ENCODE data around the gene SLC25A34. TPM values are rescaled to one million over a fixed set of nuclear protein-coding genes. Genes with fewer than 3 reads are reported as not detected.

Gene SLC25A34
- polyA plus RNA-seq, 1 of the 3 experiments (the other 2 are of a cell fraction) = 1.4 TPM

GRCh38 chr1:15720861-15721260, 15.2 kb upstream of the SLC25A34 start:
- H3K79me2 ChIP-seq (ENCODE audit: insufficient read depth) = no peaks in the 10 kb centered on the region
- no peak overlapping the region for H2AFZ ChIP-seq (ENCODE audit: low read depth)
- POLR2A ChIA-PET = no interaction called here
- no peaks in the 10 kb centered on the region for H3K9me3 ChIP-seq
- H3K4me3 ChIP-seq (ENCODE audit: low read depth in 2 of 2, low read length in 1 of 2) = no peak overlapping the region
- no peaks in the 10 kb centered on the region for H4K20me1 ChIP-seq (ENCODE audit: insufficient read depth)
- H3F3A ChIP-seq (replicated peaks; ENCODE audit: insufficient read depth) = no peaks in the 10 kb centered on the region
- H3K27ac ChIP-seq (ENCODE audit: low read depth in 2 of 2, low read length in 1 of 2) = no peak overlapping the region
- DNase-seq = no peak
- 86% methylated on average over 2 of the region's 3 CpGs for WGBS (ENCODE audit: low lambda C conversion rate)
- no peak overlapping the region for H3K4me2 ChIP-seq
- no peaks in the 10 kb centered on the region for H3K9me2 ChIP-seq
- TF ChIP-seq, protein P1, sequence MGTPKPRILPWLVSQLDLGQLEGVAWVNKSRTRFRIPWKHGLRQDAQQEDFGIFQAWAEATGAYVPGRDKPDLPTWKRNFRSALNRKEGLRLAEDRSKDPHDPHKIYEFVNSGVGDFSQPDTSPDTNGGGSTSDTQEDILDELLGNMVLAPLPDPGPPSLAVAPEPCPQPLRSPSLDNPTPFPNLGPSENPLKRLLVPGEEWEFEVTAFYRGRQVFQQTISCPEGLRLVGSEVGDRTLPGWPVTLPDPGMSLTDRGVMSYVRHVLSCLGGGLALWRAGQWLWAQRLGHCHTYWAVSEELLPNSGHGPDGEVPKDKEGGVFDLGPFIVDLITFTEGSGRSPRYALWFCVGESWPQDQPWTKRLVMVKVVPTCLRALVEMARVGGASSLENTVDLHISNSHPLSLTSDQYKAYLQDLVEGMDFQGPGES (IDR thresholded peaks at IDR 0.05; ENCODE audit: low read depth, low read length) = no peak
- no peak for TF ChIP-seq RCOR1 (IDR thresholded peaks at IDR 0.05; ENCODE audit: low read length)
- TF ChIP-seq TCF12 (IDR thresholded peaks at IDR 0.05) = no peak
- no peak for TF ChIP-seq RFX5 (IDR thresholded peaks at IDR 0.05; ENCODE audit: low read length)
- TF ChIP-seq CHD2 (IDR thresholded peaks at IDR 0.05; ENCODE audit: low read length, partially characterized antibody) = no peak
- no peaks in the 10 kb centered on the region for H3K4me1 ChIP-seq (ENCODE audit: control insufficient read depth in 1 of 2, insufficient read depth in 2 of 2, low read depth in 1 of 2, low read length in 1 of 2)
- no peak overlapping the region for H3K9ac ChIP-seq
- CTCF ChIA-PET = interaction anchor here (1.0 to 1.3 kb wide), 2 partner anchors 21 to 417 kb away, joined by 3 read pairs; no protein-coding TSS in a partner anchor
- no peaks in the 10 kb centered on the region for H3K27me3 ChIP-seq (ENCODE audit: insufficient read depth)
- peaks cover 4 to 60% of the 10 kb centered on the region in 2 experiments for H3K36me3 ChIP-seq (replicated peaks in 1 of 2; ENCODE audit: control insufficient read depth in 1 of 2, insufficient read depth in 2 of 2, low read length in 1 of 2)

DNA sequence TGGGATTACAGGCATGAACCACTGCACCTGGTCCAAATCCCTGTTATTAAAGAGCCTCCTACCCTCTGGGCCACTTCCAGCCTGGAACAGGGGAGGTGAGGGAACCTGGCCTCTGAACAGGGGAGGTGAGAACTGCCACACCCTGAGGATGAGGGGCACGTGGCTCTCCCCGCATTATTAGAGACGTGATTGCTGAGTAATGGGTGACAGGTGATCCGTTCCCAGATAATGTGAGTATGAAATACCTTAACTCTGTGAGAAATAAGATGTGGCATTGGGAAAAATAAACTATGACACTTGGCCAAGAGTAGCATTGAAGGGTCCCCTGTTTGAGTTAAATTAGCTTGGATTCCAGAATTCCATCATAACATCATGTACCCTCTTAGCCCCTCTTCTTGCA, 13.6 kb upstream of the SLC25A34 start:
- 99% methylated on average over 4 of the region's 4 CpGs for WGBS (ENCODE audit: low lambda C conversion rate)
- DNase-seq = no peak
- H3K9me3 ChIP-seq = no peaks in the 10 kb centered on the region

More for the DNA sequence above, 13.6 kb upstream of the SLC25A34 start:
- H3K4me3 ChIP-seq (ENCODE audit: low read depth in 2 of 2, low read length in 1 of 2) = no peak overlapping the region
- H3K27ac ChIP-seq (ENCODE audit: low read depth in 2 of 2, low read length in 1 of 2) = no peak overlapping the region
- no peak overlapping the region for H3K4me2 ChIP-seq
- ChIA-PET POLR2A (interaction anchor here (1.2 kb wide), 1 partner anchor 15 kb away, joined by 4 read pairs; no protein-coding TSS in a partner anchor), CTCF (interaction anchor here (0.6 kb wide), 1 partner anchor 18 kb away, joined by 3 read pairs; no protein-coding TSS in a partner anchor)
- no peaks in the 10 kb centered on the region for H3K27me3 ChIP-seq (ENCODE audit: insufficient read depth)
- TF ChIP-seq NFIC (IDR thresholded peaks at IDR 0.05; ENCODE audit: borderline replicate concordance) = no peak
- no peak for TF ChIP-seq GABPA (IDR thresholded peaks at IDR 0.05; ENCODE audit: low read depth)
- TF ChIP-seq FOXM1 (IDR thresholded peaks at IDR 0.05; ENCODE audit: low read depth) = no peak
- TF ChIP-seq SMC3 (IDR thresholded peaks at IDR 0.05; ENCODE audit: low read depth, low read length) = no peak
- TF ChIP-seq ZBTB33 (IDR thresholded peaks at IDR 0.05; ENCODE audit: borderline replicate concordance, low read depth) = no peak
- no peak for TF ChIP-seq GATA2 (CRISPR knock-in tag; IDR thresholded peaks at IDR 0.05)
- no peak for TF ChIP-seq YY1 (IDR thresholded peaks at IDR 0.05; ENCODE audit: low read depth)
- no peak for TF ChIP-seq RCOR1 (IDR thresholded peaks at IDR 0.05; ENCODE audit: low read length)
- TF ChIP-seq, protein P2, sequence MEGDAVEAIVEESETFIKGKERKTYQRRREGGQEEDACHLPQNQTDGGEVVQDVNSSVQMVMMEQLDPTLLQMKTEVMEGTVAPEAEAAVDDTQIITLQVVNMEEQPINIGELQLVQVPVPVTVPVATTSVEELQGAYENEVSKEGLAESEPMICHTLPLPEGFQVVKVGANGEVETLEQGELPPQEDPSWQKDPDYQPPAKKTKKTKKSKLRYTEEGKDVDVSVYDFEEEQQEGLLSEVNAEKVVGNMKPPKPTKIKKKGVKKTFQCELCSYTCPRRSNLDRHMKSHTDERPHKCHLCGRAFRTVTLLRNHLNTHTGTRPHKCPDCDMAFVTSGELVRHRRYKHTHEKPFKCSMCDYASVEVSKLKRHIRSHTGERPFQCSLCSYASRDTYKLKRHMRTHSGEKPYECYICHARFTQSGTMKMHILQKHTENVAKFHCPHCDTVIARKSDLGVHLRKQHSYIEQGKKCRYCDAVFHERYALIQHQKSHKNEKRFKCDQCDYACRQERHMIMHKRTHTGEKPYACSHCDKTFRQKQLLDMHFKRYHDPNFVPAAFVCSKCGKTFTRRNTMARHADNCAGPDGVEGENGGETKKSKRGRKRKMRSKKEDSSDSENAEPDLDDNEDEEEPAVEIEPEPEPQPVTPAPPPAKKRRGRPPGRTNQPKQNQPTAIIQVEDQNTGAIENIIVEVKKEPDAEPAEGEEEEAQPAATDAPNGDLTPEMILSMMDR (IDR thresholded peaks at IDR 0.05) = no peak
- TF ChIP-seq RAD21 (IDR thresholded peaks at IDR 0.05; ENCODE audit: low read length) = no peak
- TF ChIP-seq POLR2AphosphoS5 (IDR thresholded peaks at IDR 0.05; ENCODE audit: low read depth, low read length) = no peak
- no peak for TF ChIP-seq FOXJ3 (CRISPR knock-in tag; IDR thresholded peaks at IDR 0.05)
- no peak for TF ChIP-seq SIN3A (IDR thresholded peaks at IDR 0.05; ENCODE audit: borderline replicate concordance, low read depth, low read length)
- H3K9ac ChIP-seq = no peak overlapping the region
- H4K20me1 ChIP-seq (ENCODE audit: insufficient read depth) = no peaks in the 10 kb centered on the region
- H3K9me2 ChIP-seq = no peaks in the 10 kb centered on the region
- H3K36me3 ChIP-seq (replicated peaks in 1 of 2; ENCODE audit: control insufficient read depth in 1 of 2, insufficient read depth in 2 of 2, low read length in 1 of 2) = peaks cover 4 to 70% of the 10 kb centered on the region in 2 experiments
- H3F3A ChIP-seq (replicated peaks; ENCODE audit: insufficient read depth) = no peaks in the 10 kb centered on the region
- H3K4me1 ChIP-seq (ENCODE audit: control insufficient read depth in 1 of 2, insufficient read depth in 2 of 2, low read depth in 1 of 2, low read length in 1 of 2) = no peaks in the 10 kb centered on the region
- no peaks in the 10 kb centered on the region for H3K79me2 ChIP-seq (ENCODE audit: insufficient read depth)
- no peak overlapping the region for H2AFZ ChIP-seq (ENCODE audit: low read depth)

Data from SK-N-SH (cell line).